HG03095 (cell line): ENCODE results near the gene GRK1.

Source experiments
- ATAC-seq: cut with Tn5 transposase; IDR thresholded peaks from one replicate; pipeline ENCODE4 v1.9.1; 2021; ENCODE audit warnings: moderate library complexity; ENCODE audit not compliant: unreplicated experiment

Gene GRK1

DNA sequence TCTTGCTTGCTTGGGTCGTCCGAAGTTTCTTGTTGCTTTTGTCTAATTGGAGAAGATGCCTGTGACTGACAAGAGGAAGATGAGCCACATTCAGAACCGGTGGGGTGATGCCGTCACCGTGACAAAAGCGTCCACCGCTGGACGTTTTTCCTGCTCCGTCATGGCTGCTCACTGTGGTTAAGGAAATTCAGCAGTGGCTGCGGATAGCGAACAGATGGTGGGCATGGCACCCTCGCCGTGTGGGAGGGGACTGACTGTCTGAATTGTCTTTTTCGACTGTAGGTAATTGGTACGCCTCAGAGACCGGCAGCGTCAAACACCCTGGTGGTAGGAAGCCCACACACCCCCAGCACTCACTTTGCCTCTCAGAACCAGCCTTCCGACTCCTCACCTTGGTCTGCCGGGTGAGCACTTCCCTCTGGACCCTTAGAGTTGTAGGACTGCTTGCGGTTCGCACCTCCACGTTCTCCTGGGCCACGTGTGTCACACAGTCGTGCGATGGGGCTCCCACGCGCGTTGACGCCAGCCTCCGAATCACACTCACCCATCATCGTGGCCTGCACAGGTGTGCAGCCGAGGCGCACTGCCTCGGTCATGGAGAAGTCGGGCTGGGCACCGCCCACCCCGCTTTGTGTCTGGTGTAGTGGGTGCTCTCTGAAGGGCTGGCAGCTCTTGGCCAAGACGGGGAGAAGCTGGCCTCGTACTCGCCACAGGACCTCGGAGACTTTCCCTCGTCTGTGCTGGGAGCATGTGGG, 35.5 kb upstream of the GRK1 start:
- no peak for ATAC-seq

GRCh38 chr13:113632706-113633484, 34.1 kb upstream of the GRK1 start:
- no peak for ATAC-seq

- ATAC-seq: no peak
Observed at GRCh38 chr13:113633485-113633873, 33.5 kb upstream of the GRK1 start.

- ATAC-seq: no peak
Observed at GRCh38 chr13:113634279-113635047, 32.6 kb upstream of the GRK1 start.

- ATAC-seq: no peak
Observed at GRCh38 chr13:113635048-113635420, 32.0 kb upstream of the GRK1 start.

DNA sequence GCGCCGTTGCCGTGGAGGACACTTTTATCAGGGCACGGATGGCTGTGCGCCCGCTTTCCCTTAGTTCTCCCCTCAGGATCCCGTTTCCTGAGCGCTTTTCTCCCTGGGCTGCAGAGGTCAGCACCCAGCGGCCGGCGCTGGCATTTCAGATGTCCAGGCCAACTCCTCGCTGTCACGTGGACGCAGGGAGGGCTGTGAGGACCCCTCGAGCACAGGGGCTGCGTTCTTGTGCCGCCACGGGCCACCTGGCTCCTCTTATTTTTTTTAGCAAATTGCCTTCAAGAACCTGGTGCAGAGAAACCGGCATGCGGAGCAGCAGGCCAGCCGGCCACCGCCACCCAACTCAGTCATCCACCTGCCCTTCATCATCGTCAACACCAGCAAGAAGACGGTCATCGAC, 31.3 kb upstream of the GRK1 start:
- ATAC-seq: no peak

DNA sequence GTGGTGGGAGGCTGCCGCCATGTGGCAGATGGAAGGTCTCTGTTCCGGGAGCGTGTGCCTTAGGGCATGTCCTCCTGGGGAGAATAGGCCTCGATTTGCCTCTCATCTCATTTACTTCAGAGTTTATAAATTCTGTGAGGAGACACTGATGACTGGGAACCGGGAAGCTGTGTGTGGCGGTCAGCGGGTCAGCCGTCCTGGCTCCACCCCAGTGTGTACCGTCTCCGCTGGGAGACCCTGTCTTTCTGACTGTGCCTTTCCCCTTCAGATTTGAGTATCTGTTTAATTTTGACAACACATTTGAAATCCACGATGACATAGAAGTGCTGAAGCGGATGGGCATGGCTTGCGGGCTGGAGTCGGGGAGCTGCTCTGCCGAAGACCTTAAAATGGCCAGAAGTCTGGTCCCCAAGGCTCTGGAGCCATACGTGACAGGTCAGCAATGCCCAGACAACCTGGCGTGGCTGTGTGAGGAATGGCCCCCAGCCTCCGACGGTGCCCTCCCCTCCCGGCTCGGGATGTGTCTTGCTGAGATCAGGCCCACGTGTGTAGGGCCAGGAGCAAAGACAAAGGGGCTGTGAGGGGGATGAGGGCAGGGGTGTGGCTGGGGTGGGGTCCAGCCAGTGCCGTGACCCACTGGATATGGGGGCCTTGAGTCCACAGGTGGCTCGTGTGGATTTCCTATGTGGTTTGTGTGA, 30.6 kb upstream of the GRK1 start:
- ATAC-seq: no peak

DNA sequence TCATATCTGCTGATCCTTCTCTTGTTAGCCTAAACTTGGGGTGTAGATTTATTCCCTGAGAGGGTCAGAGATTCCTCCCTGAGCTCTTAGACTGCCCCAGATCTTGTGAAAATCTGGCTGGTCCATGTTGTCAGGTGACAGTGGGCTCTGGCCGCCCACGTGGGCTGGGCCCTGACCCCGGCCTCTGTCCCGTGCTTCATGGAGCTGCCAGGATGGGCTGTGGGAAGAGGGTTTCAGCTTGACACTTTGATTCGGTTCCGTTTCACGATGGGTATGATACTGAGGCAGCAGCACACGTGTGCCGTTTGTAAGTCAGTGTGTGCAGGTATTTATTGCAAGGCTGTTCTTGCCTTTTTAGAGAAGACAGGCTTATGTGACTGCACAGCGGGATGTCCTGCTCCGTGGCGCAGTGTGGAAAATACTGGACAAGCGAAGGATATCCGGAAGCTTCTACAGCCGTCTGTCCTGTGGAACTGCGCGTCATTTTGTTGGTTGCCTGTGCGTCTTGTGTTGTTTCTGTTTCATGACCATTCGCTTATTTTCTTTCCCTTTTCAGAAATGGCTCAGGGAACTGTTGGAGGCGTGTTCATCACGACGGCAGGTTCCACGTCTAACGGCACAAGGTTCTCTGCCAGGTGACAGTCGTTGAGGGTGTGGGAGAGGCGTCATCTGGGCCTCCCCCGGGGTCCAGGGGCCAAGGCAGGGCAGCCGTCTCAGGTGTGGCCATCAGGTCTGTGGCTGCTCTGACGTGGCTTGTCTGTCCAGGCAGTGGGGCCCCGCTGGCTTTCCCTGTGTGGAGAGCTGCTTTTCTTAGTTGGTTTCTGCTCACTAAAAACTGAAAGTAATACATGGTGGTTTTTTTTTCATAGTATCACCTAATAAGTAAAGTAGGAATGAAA, 29.5 kb upstream of the GRK1 start:
- ATAC-seq: no peak

GRCh38 chr13:113638173-113638746, 28.8 kb upstream of the GRK1 start:
- ATAC-seq: no peak

GRCh38 chr13:113638806-113639205, 28.2 kb upstream of the GRK1 start:
- ATAC-seq: no peak

DNA sequence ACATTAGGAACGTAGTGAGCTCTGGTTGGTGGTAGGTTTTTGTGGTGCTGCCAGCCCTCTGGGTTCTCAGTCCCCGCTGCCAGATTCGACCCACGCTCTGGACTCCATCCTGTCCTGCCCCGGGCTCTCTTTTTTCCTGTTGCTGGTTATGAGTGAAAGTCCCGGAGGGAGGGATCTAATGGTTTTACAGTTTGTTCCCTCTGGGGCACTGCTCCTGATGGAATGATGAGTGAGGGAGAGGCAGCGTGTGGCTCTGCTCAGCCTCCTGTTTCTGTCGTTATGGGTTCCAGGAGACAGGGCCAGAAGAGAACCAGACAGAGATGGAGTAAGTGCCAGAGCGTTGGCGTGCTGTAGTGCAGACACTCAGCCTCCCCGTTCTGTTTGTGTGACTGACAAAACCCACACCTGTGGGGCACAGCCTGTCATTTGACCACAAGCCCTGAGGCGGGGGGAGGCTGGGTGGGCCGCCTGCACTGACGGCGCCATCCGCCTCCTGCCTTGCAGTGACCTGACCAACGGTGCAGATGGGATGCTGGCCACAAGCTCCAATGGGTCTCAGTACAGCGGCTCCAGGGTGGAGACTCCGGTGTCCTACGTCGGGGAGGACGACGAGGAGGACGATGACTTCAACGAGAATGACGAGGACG, 27.3 kb upstream of the GRK1 start:
- no peak for ATAC-seq

DNA sequence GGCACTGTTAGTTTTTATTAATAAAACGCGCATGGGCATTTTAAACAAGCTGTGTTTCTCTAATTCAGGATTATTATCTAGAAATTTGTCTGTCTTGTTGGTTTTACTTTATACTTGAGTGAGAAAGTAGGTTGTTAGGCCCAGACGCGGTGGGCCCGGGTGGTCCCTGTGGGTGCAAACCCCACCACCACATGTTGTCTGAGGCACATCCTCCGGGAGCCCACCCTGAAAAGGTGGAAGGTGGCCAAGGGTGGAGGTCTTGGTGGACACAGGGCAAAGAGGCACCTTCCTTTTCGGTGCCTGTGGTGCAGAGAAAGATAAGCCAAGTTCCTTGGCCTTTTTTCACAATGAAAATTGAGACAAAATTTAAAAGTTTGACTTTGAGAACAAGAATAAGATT, 25.6 kb upstream of the GRK1 start:
- ATAC-seq: no peak

- ATAC-seq: no peak
Observed at GRCh38 chr13:113642563-113642962, 24.5 kb upstream of the GRK1 start.

DNA sequence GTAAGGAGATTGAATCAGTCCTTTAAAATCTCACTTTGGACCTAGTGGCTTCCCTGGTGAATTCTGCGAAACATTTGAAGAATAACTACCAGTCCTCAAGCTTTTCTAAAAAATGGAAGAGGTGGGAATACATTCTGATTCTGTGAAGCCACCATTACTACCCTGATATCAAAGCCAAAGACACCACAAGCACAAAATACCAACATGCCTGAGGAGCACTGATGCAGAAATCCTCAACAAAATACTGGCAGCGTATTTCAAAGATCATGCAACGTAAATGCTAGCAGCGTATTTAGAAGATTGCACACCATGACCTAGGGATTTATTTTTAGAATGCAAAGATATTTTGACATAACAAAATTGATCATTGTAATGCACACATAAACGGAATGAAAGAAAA, 23.4 kb upstream of the GRK1 start:
- ATAC-seq: no peak

DNA sequence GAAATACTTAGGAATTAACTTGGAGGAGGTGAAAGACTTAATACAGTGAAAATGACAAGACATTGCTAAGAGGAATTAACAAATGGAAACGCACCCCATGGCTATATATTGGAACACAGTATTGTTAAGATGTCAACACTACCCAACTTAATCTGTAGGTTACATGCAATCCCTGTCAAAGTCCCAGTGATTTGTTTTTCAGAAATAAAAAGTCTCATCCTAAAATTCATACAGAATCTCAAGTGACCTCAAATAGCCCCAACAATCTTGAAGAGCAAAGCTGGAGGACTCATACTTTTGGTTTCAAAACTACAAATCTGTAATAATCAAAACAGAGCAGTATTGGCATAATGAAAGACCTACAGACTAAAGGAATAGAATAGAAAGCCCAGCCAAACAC, 22.2 kb upstream of the GRK1 start:
- no peak for ATAC-seq

- ATAC-seq: no peak
Observed at GRCh38 chr13:113645329-113645728, 21.7 kb upstream of the GRK1 start.

DNA sequence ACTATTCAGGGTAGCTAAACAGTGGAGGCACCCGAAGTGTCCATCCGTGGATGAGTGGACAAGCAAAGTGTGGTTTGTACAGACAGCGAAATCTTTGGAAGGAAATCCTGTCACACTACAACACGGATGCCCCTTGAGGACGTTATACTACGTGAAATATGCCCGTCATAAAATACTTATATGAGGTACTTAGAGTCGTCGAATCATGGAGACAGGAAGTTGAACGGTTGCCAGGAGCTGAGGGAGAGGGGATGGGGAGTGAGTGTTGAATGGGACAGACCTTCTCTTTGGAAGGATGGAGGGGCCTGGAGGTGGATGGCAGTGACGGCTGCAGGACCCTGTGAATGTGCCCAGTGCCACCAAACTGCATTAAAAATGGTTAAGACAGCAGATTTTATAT, 20.6 kb upstream of the GRK1 start:
- no peak for ATAC-seq

DNA sequence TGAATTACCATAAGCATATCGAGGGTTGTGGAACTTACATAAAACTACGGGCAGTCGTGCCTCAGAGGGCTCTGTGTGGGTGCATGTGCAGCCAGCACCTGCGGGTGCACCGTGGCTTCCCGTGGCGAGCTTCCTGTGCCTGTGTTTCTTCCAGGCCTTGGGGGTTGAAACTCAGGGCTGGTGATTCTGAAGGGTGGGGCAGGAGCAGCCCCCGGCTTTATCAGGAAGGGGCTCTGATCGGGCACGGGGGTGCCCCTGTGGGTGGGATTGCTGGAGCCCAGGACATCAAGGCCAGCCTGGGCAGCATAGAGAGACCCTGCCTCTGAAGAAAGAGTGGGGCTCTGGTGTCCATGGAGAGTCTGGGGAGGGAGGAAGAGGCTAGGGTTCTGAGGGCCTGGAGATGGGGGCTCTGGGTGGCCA, 20.1 kb upstream of the GRK1 start:
- no peak for ATAC-seq
